Measurements from ENCODE around the gene CLEC3B.
"Not testable (repeated sequence)": the region's sequence is repeated elsewhere in the genome, so short reads cannot be mapped to it uniquely, and the experiment has no call there.

CLEC3B gene

GRCh38 chr3:44982817-44983216 lies 43.3 kb upstream of the CLEC3B start:
- Histone ChIP-seq H3K9me2 (ENCODE audit: low read depth, low read length) (no peaks in the 10 kb centered on the region), H3K4me2 (ENCODE audit: low read length) (no peak overlapping the region), H3K79me2 (ENCODE audit: insufficient read depth, low read length) (peaks cover 60% of the 10 kb centered on the region), H3F3A (ENCODE audit: insufficient read depth, low read length) (no peaks in the 10 kb centered on the region), H3K27ac (ENCODE audit: low read depth, low read length, poor library complexity, severe bottlenecking) (no peak overlapping the region), H3K27me3 (ENCODE audit: insufficient read depth, low read length) (no peaks in the 10 kb centered on the region), H2AFZ (ENCODE audit: low read length) (no peak overlapping the region), H4K20me1 (ENCODE audit: insufficient read depth, low read length) (no peaks in the 10 kb centered on the region), H3K9me3 (ENCODE audit: low read length) (no peaks in the 10 kb centered on the region), H3K4me3 (ENCODE audit: low read depth, low read length, poor library complexity, severe bottlenecking) (no peak overlapping the region), H3K36me3 (ENCODE audit: insufficient read depth, low read length) (peaks cover 17% of the 10 kb centered on the region), H3K4me1 (ENCODE audit: insufficient read depth, low read length, severe bottlenecking) (peaks cover 27% of the 10 kb centered on the region), H3K9ac (ENCODE audit: low read length) (no peak overlapping the region)
- TF ChIP-seq EZH2 (IDR thresholded peaks at IDR 0.05; ENCODE audit: borderline replicate concordance, low read length) (no peak), CTCF (IDR thresholded peaks at IDR 0.05; ENCODE audit: low read length) (no peak)

- H2AFZ ChIP-seq (ENCODE audit: low read length): no peak overlapping the region
- H3K4me2 ChIP-seq (ENCODE audit: low read length): no peak overlapping the region
- H3K36me3 ChIP-seq (ENCODE audit: insufficient read depth, low read length): peaks cover 17% of the 10 kb centered on the region
- TF ChIP-seq EZH2 (IDR thresholded peaks at IDR 0.05; ENCODE audit: borderline replicate concordance, low read length) (no peak), CTCF (IDR thresholded peaks at IDR 0.05; ENCODE audit: low read length) (no peak)
- no peaks in the 10 kb centered on the region for H3K9me2 ChIP-seq (ENCODE audit: low read depth, low read length)
- H3K9ac ChIP-seq (ENCODE audit: low read length): no peak overlapping the region
- peaks cover 55% of the 10 kb centered on the region for H3K79me2 ChIP-seq (ENCODE audit: insufficient read depth, low read length)
- no peaks in the 10 kb centered on the region for H3F3A ChIP-seq (ENCODE audit: insufficient read depth, low read length)
- no peak overlapping the region for H3K27ac ChIP-seq (ENCODE audit: low read depth, low read length, poor library complexity, severe bottlenecking)
- no peaks in the 10 kb centered on the region for H4K20me1 ChIP-seq (ENCODE audit: insufficient read depth, low read length)
- H3K27me3 ChIP-seq (ENCODE audit: insufficient read depth, low read length): no peaks in the 10 kb centered on the region
- peaks cover 20% of the 10 kb centered on the region for H3K4me1 ChIP-seq (ENCODE audit: insufficient read depth, low read length, severe bottlenecking)
- H3K9me3 ChIP-seq (ENCODE audit: low read length): no peaks in the 10 kb centered on the region
- no peak overlapping the region for H3K4me3 ChIP-seq (ENCODE audit: low read depth, low read length, poor library complexity, severe bottlenecking)
Observed at GRCh38 chr3:44983484-44983941, 42.6 kb upstream of the CLEC3B start.

- no peak overlapping the region for H2AFZ ChIP-seq (ENCODE audit: low read length)
- no peaks in the 10 kb centered on the region for H3F3A ChIP-seq (ENCODE audit: insufficient read depth, low read length)
- H3K4me3 ChIP-seq (ENCODE audit: low read depth, low read length, poor library complexity, severe bottlenecking): no peak overlapping the region
- H3K36me3 ChIP-seq (ENCODE audit: insufficient read depth, low read length): peaks cover 23% of the 10 kb centered on the region
- H3K4me2 ChIP-seq (ENCODE audit: low read length): no peak overlapping the region
- no peak overlapping the region for H3K9ac ChIP-seq (ENCODE audit: low read length)
- H3K4me1 ChIP-seq (ENCODE audit: insufficient read depth, low read length, severe bottlenecking): peaks cover 13% of the 10 kb centered on the region
- H3K9me3 ChIP-seq (ENCODE audit: low read length): no peaks in the 10 kb centered on the region
- TF ChIP-seq CTCF (IDR thresholded peaks at IDR 0.05; ENCODE audit: low read length) (no peak), EZH2 (IDR thresholded peaks at IDR 0.05; ENCODE audit: borderline replicate concordance, low read length) (no peak)
- no peaks in the 10 kb centered on the region for H3K27me3 ChIP-seq (ENCODE audit: insufficient read depth, low read length)
- no peak overlapping the region for H3K27ac ChIP-seq (ENCODE audit: low read depth, low read length, poor library complexity, severe bottlenecking)
- no peaks in the 10 kb centered on the region for H4K20me1 ChIP-seq (ENCODE audit: insufficient read depth, low read length)
- peaks cover 49% of the 10 kb centered on the region for H3K79me2 ChIP-seq (ENCODE audit: insufficient read depth, low read length)
- H3K9me2 ChIP-seq (ENCODE audit: low read depth, low read length): no peaks in the 10 kb centered on the region
Observed at GRCh38 chr3:44984335-44984734, 41.8 kb upstream of the CLEC3B start.

- H4K20me1 ChIP-seq (ENCODE audit: insufficient read depth, low read length); H3K9ac ChIP-seq (ENCODE audit: low read length); H3K9me2 ChIP-seq (ENCODE audit: low read depth, low read length); H3K27me3 ChIP-seq (ENCODE audit: insufficient read depth, low read length); H3K27ac ChIP-seq (ENCODE audit: low read depth, low read length, poor library complexity, severe bottlenecking); H3K9me3 ChIP-seq (ENCODE audit: low read length); H3K4me3 ChIP-seq (ENCODE audit: low read depth, low read length, poor library complexity, severe bottlenecking); H3K4me1 ChIP-seq (ENCODE audit: insufficient read depth, low read length, severe bottlenecking); H3F3A ChIP-seq (ENCODE audit: insufficient read depth, low read length); H2AFZ ChIP-seq (ENCODE audit: low read length); H3K4me2 ChIP-seq (ENCODE audit: low read length): not testable (repeated sequence)
- Histone ChIP-seq H3K36me3 (ENCODE audit: insufficient read depth, low read length) (peaks cover 36% of the 10 kb centered on the region), H3K79me2 (ENCODE audit: insufficient read depth, low read length) (peaks cover 32% of the 10 kb centered on the region)
Observed at GRCh38 chr3:44986330-44986729, 39.8 kb upstream of the CLEC3B start.
